HepG2 (cell line): ENCODE results near the gene UBL4B. TPM values are rescaled to one million over a fixed set of nuclear protein-coding genes. Genes with fewer than 3 reads are reported as not detected.

Experiments used
- ATAC-seq: fragments of 200-7000 bp; cut with Tn5 transposase; 3 replicates; pipeline ENCODE4 v1.9.1; 2020; ENCODE audit warnings: mild to moderate bottlenecking, moderate library complexity
- BruUV-seq: library from RNA; stranded (reverse); fragments of 400-500 nt; replicated peaks from 2 replicates; lab custom pipeline; 2021; lab: Mats Ljungman, UMichigan
- CTCF ChIA-PET: fragments of 300-600 bp; formaldehyde crosslinking; extraction: SDS; loops from one replicate; lab custom pipeline; 2021; ENCODE audit warnings: low total read pairs, inconsistent platforms, low intra/inter-chr PET ratio; lab: Yijun Ruan, JAX
- POLR2A ChIA-PET: fragments of 350-600 bp; sonication (Branson Sonifier 250); formaldehyde crosslinking; loops from one replicate; lab custom pipeline; 2020; ENCODE audit warnings: antibody characterized with exemption, inconsistent platforms; lab: Yijun Ruan, JAX
- DNase-seq: peaks from one replicate; pipeline ENCODE4 v3.0.0-alpha.2; 2015; ENCODE audit warnings: low spot score
- FAIRE-seq: peaks from 3 replicates; lab custom pipeline; 2011; peaks lifted over from hg19 to GRCh38; lab: Jason Lieb, UNC
- H2AFZ ChIP-seq: one replicate; pipeline ENCODE4 v1.6.1; 2011; ENCODE audit warnings: low read length, inconsistent platforms
- H3K27ac ChIP-seq: fragments of 300-600 bp; 3 replicates; pipeline ENCODE4 v1.8.0; 2011; ENCODE audit warnings: mixed run types, mild to moderate bottlenecking, mixed read lengths, low read length, inconsistent platforms; ENCODE audit not compliant: insufficient read depth; ENCODE audit errors: extremely low read length
- H3K27me3 ChIP-seq, 2 experiments: fragments of 200-600 bp in 1 of 2; 2 replicates in 1 of 2; 3 replicates in 1 of 2; pipeline versions ENCODE4 v1.6.0 to v1.8.0; 2011; ENCODE audit warnings: low read length in 2 of 2, mild to moderate bottlenecking in 2 of 2, moderate library complexity in 2 of 2, inconsistent platforms in 1 of 2; ENCODE audit not compliant: insufficient read depth in 2 of 2, control insufficient read depth in 1 of 2
- H3K36me3 ChIP-seq, 2 experiments: fragments of 200-600 bp in 1 of 2; replicated peaks in 1 of 2; 2 replicates in 1 of 2; 3 replicates in 1 of 2; pipeline versions ENCODE4 v1.5.1 to v1.8.0; 2011; ENCODE audit warnings: low read length in 2 of 2, inconsistent platforms in 1 of 2; ENCODE audit not compliant: insufficient read depth in 2 of 2, control insufficient read depth in 1 of 2
- H3K4me1 ChIP-seq: 2 replicates; pipeline ENCODE4 v1.5.1; 2012; ENCODE audit warnings: low read length, inconsistent platforms; ENCODE audit not compliant: insufficient read depth
- H3K4me2 ChIP-seq: 2 replicates; pipeline ENCODE4 v1.6.0; 2011; ENCODE audit warnings: low read depth, low read length, inconsistent platforms
- H3K4me3 ChIP-seq, 3 experiments: fragments of 200-600 bp in 1 of 3; sonication (generic), shearing (Covaris generic) in 1 of 3; replicated peaks in 1 of 3; 2 replicates each; pipeline ENCODE4 v1.5.1; 2011 to 2016; ENCODE audit warnings: low read length in 3 of 3, inconsistent platforms in 2 of 3, low read depth in 2 of 3, mild to moderate bottlenecking in 2 of 3, control low read depth in 1 of 3, mixed read lengths in 1 of 3; ENCODE audit not compliant: insufficient read depth in 1 of 3
- H3K79me2 ChIP-seq: one replicate; pipeline ENCODE4 v1.6.1; 2011; ENCODE audit warnings: low read length, inconsistent platforms; ENCODE audit not compliant: insufficient read depth
- H3K9ac ChIP-seq: 2 replicates; pipeline ENCODE4 v1.6.0; 2011; ENCODE audit warnings: mild to moderate bottlenecking, low read depth, low read length, inconsistent platforms; ENCODE audit not compliant: insufficient read depth
- H3K9me3 ChIP-seq: 2 replicates; pipeline ENCODE4 v1.5.1; 2012; ENCODE audit warnings: mild to moderate bottlenecking, low read length
- H4K20me1 ChIP-seq: 2 replicates; pipeline ENCODE4 v1.6.0; 2011; ENCODE audit warnings: inconsistent platforms, mild to moderate bottlenecking, low read length, moderate library complexity; ENCODE audit not compliant: insufficient read depth
- ATF7-NPFF ChIP-seq: sonication (generic); formaldehyde crosslinking; IDR thresholded peaks from 2 replicates; pipeline ENCODE4 v1.8.1; 2023; ENCODE audit warnings: mild to moderate bottlenecking, low read depth, missing genetic modification reagents, moderate library complexity
- KMT2A ChIP-seq: sonication (generic); formaldehyde crosslinking; IDR thresholded peaks from 2 replicates; pipeline ENCODE4 v1.4.0; 2020; ENCODE audit warnings: missing genetic modification reagents
- MEIS1 ChIP-seq: sonication (generic); formaldehyde crosslinking; IDR thresholded peaks from 2 replicates; pipeline ENCODE4 v1.9.0; 2021; ENCODE audit warnings: mild to moderate bottlenecking, missing genetic modification reagents, moderate library complexity, borderline replicate concordance
- SIX1 ChIP-seq: sonication (generic); formaldehyde crosslinking; IDR thresholded peaks from 2 replicates; pipeline ENCODE4 v1.4.0; 2020; ENCODE audit warnings: missing genetic modification reagents, borderline replicate concordance
- SIX4 ChIP-seq: sonication (generic); formaldehyde crosslinking; IDR thresholded peaks from 2 replicates; pipeline ENCODE4 v1.4.0; 2020; ENCODE audit warnings: missing genetic modification reagents
- ZNF235 ChIP-seq: sonication (generic); formaldehyde crosslinking; IDR thresholded peaks from 2 replicates; pipeline ENCODE4 v1.8.1; 2023; ENCODE audit warnings: mild to moderate bottlenecking, missing genetic modification reagents, borderline replicate concordance
- ZNF263 ChIP-seq: sonication (generic); formaldehyde crosslinking; IDR thresholded peaks from 2 replicates; pipeline ENCODE4 v1.4.0; 2020; ENCODE audit warnings: missing genetic modification reagents
- ZNF564 ChIP-seq: sonication (generic); formaldehyde crosslinking; IDR thresholded peaks from 2 replicates; pipeline ENCODE4 v1.8.1; 2023; ENCODE audit warnings: mild to moderate bottlenecking, missing genetic modification reagents
- ZNF574 ChIP-seq: sonication (generic); formaldehyde crosslinking; IDR thresholded peaks from 2 replicates; pipeline ENCODE4 v1.4.0; 2020; ENCODE audit warnings: missing genetic modification reagents
- ZNF780A ChIP-seq: sonication (generic); formaldehyde crosslinking; IDR thresholded peaks from 2 replicates; pipeline ENCODE4 v1.8.0; 2022; ENCODE audit warnings: mild to moderate bottlenecking, missing genetic modification reagents, moderate library complexity
- WGBS: methylation state at CpG from one replicate; pipeline ENCODE4 v1.1.6; 2017; ENCODE audit warnings: low lambda C conversion rate; 5-methylcytosine and 5-hydroxymethylcytosine counted together
- in situ Hi-C: cut with HindIII; loops from 2 replicates; pipeline ENCODE4 v1.10.0; 2017; ENCODE audit warnings: low pct_unique_long_range_greater_than_20kb; ENCODE audit not compliant: extremely low pct_ligation_motif_present
- intact Hi-C: fragments of 100-400 bp; cut with micrococcal nuclease; formaldehyde crosslinking; loops from one replicate; pipeline ENCODE4 v1.10.0; 2022; ENCODE audit not compliant: unreplicated experiment
- polyA plus RNA-seq, 8 experiments: library from polyadenylated mRNA; depleted of rRNA in 3 of 8; stranded (reverse) in 7 of 8; unstranded in 1 of 8; fragments of >200 nt; fragmentation: Illumina TruSeq in 4 of 8; extraction: Trizol in 4 of 8; gene quantifications; 2 replicates each; pipeline versions ENCODE4 v1.2.1 to v1.2.3, GENCODE V29; 2011 to 2016; ENCODE audit warnings: low read depth in 4 of 8, missing spikeins in 1 of 8, mixed read lengths in 1 of 8; ENCODE audit not compliant: insufficient read depth in 1 of 8
- total RNA-seq, 5 experiments: library from RNA; depleted of rRNA; stranded (reverse); fragments of >200 nt; fragmentation: Illumina TruSeq; extraction: Trizol; gene quantifications; 2 replicates each; pipeline ENCODE4 v1.2.3, GENCODE V29; 2016; ENCODE audit warnings: low read depth in 1 of 5

Gene UBL4B
- total and polyA plus RNA-seq, 2 of the 13 experiments (the other 11 are each of a cell fraction or from before 2014, with no cell fraction given), result not detected

- Histone ChIP-seq H3K27ac (no peak overlapping the region), H3K9me3 (no peaks in the 10 kb centered on the region), H3K79me2 (no peaks in the 10 kb centered on the region), H3K36me3 (no peaks in the 10 kb centered on the region), H3K9ac (no peak overlapping the region), H3K27me3 (peaks cover 0 to 36% of the 10 kb centered on the region in 2 experiments; a peak in 3 of 5 replicates), H4K20me1 (no peaks in the 10 kb centered on the region), H3K4me2 (no peak overlapping the region), H2AFZ (no peak overlapping the region), H3K4me1 (no peaks in the 10 kb centered on the region), H3K4me3 (no peak overlapping the region)
- ChIA-PET POLR2A (no interaction called here), CTCF (no interaction called here)
- DNase-seq (no peak), ATAC-seq (no peak), FAIRE-seq (no peak)
- intact Hi-C loops (no loop called here), in situ Hi-C loops (no loop called here)
- TF ChIP-seq ZNF780A (CRISPR knock-in tag) (no peak), SIX1 (no peak), KMT2A (CRISPR knock-in tag) (no peak)
- WGBS, result 8% methylated on average over 9 of the region's 10 CpGs
- BruUV-seq, result no TSS peak
Measured at GRCh38 chr1:110135666-110136065, 23.4 kb downstream of the UBL4B start.

GRCh38 chr1:110136911-110137310 is 24.7 kb downstream of the UBL4B start:
- 2% methylated on average over 6 of the region's 7 CpGs for WGBS
- CTCF ChIA-PET, result no interaction called here

More at GRCh38 chr1:110136911-110137310, 24.7 kb downstream of the UBL4B start:
- peak; percentile 4 for DNase-seq
- no peak for TF ChIP-seq MEIS1 (CRISPR knock-in tag)
- TF ChIP-seq ZNF574 (CRISPR knock-in tag), result no peak
- no peak for TF ChIP-seq SIX4 (CRISPR knock-in tag)
- TF ChIP-seq ZNF235 (CRISPR knock-in tag), result no peak
- no peak for TF ChIP-seq ATF7-NPFF (CRISPR knock-in tag)
- no peak for TF ChIP-seq ZNF263 (CRISPR knock-in tag)
- no peak for TF ChIP-seq ZNF564 (CRISPR knock-in tag)
- no peak for FAIRE-seq
- Histone ChIP-seq H3K4me2 (no peak overlapping the region), H3K4me3 (no peak overlapping the region), H3K9me3 (no peaks in the 10 kb centered on the region), H4K20me1 (no peaks in the 10 kb centered on the region), H2AFZ (no peak overlapping the region), H3K9ac (no peak overlapping the region), H3K36me3 (no peaks in the 10 kb centered on the region), H3K27ac (no peak overlapping the region), H3K4me1 (no peaks in the 10 kb centered on the region), H3K79me2 (no peaks in the 10 kb centered on the region), H3K27me3 (peaks cover 0 to 29% of the 10 kb centered on the region in 2 experiments; a peak in 3 of 5 replicates)
- POLR2A ChIA-PET, result no interaction called here
- intact Hi-C loops (no loop called here), in situ Hi-C loops (no loop called here)
- BruUV-seq, result no TSS peak
- ATAC-seq, result no peak
